Stimulated activated CD4-positive, alpha-beta T cell treated with anti-CD3 and anti-CD28 coated beads, Interleukin-1b, Interleukin-23, amount 100 ng/mL, for 1 hour (primary cell): ENCODE data around the gene TANK.
"Not testable (repeated sequence)": the region's sequence is repeated elsewhere in the genome, so short reads cannot be mapped to it uniquely, and the experiment has no call there.

ENCODE experiments used
- DNase-seq, 2 donors: peaks; one replicate each; pipeline ENCODE4 v3.0.0-alpha.2; 2020; ENCODE audit warnings: low read depth in 2 of 2

Gene TANK

DNA sequence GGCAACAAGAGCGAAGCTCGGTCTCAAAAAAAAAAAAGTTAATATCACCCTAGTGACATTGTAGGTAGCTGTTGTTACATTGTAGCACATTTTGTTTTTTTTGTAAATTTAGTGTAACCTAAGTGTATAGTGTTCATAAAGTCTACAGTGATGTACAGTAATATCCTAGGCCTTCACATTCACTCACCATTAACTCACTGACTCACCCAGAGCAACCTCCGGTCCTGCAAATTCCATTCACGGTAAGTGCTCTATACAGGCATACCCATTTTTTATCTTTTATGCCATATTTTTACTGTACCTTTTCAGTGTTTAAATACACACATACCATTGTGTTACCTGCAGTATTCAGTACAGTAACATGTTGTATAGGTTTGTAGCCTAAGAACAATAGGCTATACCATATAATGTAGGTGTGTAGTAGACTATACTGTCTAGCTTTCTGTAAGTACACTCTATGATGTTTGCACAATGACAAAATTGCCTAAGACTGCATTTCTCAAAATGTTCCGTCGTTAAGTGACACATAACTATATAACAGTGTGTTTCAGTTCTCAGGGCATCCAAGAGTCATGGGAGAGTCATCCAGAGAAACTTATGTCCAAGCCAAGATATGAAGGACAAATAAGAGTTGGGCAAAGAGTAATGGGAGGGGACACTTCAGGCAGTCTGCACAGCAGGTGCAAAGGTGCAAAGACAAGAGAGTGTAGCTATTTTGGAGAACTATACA is 68.4 kb downstream of the TANK start:
- DNase-seq = no peak

DNA sequence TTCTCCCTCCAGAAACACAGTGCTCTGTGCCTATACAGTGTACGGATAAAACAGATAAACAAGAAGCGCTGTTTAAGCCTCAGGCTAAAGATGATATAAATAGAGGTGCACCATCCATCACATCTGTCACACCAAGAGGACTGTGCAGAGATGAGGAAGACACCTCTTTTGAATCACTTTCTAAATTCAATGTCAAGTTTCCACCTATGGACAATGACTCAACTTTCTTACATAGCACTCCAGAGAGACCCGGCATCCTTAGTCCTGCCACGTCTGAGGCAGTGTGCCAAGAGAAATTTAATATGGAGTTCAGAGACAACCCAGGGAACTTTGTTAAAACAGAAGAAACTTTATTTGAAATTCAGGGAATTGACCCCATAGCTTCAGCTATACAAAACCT is 70.7 kb downstream of the TANK start:
- DNase-seq = no peak

DNA sequence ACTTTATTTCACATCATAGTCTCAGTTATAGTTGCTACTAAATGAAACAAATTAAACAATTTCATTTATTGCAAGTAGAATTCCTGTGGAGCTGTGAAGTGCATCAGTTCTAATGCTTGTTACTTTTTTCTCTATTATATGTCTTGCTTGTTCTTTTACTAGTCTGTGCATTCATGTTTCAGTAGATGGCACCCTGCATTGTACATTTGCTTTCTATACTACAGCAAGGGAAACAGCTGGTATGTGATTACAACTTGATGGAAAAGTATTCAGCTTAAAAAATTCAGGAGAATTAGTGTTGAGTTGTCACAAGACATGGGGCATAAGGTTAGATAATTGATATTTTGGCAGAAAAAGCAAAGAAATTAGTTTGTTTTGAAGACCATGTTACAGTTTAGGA is 72.3 kb downstream of the TANK start:
- DNase-seq = no peak

DNA sequence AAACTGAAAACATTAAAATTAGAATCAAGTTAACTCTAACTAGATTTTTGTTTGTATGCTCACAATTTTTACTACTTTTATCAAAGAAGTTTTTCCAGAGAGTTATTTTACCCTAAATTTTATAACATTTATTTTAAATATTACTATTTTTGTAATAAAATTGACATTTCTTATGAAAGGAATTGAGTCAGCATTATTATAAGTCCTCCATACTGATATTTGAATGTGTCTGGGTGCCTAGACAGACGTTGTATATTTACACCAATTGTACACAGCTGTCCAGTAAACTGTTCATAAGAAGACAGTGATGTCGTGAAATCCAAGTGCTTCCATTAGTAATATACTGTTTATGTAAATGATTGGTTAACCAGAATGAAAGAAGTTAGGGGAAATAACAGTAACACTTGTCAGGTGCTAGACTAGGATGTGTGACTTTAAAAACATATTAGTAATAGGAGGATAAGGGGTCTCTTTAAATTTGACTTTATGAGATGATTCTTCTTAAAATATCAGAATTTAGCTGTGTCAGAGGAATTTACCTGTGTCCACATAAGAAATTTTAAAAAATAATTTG is 73.7 kb downstream of the TANK start:
- no peak for DNase-seq

DNA sequence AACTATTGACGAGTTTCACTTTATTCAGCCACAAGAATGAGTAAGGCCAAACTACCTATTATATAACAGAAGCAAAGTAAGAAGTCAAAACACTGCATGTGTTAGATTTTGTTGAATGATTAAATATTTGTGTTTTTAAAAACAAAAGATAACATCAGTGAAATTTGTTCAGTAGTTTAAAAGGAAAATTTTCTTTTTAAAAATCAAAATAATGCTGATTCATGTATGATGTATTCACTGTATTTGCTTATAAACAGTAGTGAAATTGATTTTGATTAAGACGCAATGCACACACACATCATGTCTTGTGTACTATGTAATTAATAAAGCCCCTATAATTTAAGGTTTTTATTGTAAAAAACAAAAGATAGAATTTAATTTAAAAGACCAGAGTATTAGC is 74.4 kb downstream of the TANK start:
- DNase-seq = no peak

DNA sequence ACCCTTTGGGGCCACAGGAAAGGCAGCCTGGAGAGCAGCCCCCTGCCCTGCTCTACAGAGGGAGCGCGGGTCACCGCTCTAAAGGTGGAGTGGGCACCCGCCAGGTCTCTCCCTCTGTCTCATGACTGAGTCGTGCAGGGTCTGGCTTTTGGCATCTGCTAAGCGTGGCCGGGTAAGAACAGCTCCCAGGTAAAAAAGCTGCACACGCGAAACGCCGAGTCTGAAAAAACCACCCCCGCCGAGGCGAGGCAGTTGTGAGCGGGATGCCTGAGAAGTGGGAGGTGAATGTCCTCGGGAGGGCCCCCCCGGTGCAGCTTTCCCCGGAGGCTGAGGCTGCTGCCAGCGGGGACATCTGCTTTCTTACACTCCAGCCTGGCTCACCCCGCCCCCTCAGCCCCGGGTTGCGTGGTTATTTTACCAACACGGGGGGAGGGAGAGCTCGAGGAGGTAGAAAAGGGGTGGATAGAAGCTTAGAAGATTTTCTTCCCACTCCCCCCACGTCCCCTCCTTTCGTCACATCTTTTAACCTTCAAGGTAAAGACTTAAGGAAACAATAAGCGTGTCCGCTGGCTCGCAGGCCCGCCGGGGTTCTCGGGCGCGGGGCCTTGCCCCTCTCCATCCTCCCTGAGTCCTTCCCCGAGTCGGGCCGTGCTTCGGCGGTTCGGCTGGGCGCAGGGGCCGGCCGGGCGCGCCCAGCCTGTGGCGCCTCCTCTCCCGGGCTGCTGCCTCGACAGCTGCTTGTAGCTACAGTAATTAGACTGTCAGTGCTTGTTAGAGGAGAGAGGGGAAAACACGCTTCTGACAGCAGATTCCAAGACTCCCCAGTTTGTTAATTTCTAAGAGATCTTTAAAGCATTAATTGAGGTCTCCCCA is 77.4 kb downstream of the TANK start:
- DNase-seq = peak in 1 of 2 donors; percentile 23

DNA sequence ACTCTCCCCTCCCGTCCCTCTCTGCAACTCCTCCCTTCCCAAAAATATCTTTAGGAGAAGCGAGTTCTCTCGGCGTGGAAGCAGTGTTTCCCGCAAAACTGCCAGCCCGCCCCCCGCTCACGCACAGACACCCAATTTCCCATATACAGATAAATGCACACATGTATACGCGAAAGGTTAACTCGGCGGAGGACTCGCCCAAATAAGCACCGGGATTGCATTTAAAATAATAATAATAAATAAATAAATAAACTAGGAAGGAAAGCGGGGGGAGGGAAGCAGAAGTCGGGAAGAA is 78.0 kb downstream of the TANK start:
- DNase-seq = no peak

DNA sequence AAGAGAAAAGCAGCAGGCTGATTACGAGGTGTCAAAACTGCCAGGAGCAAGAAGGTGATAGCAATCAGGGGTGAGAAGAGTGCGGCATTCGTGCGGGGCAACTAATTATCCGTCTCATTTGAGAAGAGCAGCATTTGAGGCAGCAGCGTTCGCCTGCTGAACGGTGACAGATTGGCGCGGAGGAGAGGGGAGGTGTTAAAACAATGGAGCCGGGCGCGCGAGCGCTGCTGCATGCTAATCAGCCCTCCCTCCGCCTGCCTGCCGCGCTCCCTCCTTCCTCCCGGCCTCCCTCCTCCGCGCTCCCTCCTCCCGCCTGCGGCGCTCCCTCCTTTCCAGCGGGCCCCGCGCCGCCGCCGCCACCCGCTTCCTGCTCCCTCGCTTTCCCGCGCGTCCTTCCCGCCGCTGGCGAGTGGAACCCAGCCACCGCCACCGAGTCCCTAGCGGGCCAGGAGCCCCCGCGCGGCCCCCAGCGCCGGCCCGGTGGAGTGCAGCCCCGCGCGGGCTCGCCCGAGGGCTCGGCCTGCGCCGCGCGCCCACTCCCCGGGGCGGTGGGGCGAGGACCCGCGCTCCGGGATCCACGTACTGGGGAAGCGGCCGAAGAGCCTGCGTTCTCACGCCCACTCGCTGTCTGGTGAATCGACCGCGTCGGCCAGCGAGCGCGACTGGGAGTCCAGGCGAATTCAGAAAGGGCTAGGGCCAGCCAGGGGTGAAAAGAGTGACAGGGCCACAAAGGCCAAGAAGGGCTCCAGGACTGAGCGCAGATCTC is 78.5 kb downstream of the TANK start:
- DNase-seq = peak in 1 of 2 donors; percentile 34

DNA sequence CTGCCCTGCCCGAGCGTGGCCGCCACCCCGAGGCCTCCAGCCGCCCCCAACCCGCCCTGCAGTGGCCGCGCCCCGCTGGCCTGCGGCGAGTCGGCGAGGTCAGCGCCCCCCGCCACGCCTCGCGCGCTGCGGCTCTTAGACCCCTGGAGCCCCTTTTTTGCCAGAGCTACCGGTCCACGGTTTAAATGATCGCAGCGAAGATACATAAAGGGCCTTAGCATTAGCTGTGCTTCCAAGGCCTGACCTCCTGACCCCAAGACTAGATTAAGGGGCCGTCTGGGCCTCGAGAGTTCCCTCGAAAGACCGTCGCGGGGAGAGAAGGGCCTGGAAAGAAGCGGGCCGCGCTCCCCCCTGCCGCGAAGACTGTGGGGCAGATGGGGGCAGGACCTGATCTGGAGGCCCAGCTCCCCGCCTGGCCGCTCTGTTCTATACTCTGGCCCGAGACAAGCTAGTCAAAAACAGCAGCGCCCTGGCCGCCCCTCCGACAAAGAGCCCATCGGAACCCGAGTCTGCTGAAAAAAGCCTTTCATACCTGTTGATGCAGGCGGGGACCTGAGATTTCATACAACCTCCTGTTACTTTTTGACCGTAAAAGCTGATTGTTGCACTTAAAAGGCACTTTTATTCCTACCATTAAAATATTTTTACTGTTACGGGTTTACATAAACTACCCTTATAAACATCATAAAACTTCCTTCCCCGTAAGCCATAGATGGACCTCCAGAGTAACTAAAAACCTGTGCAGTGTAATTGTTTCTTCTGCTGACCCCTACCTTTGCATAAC is 79.3 kb downstream of the TANK start:
- no peak for DNase-seq

DNA sequence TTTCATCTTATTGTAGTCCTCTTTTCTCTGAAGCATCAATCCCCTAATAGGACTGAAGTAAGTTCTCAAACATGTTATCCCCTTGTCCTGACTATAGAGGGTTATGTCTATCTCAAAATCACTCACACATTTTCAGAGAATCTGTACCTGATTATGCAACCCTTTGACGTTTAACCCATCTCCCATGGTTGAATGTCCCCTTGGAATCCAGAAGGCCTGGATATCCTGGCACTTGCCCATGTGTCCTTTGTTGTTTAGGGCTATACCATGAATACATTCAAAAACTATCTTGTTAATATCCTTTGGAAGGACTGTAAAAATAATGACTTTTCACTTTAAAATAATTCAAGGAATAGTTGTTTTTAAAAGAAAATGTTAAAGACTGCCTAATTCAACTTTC is 81.7 kb downstream of the TANK start:
- DNase-seq = no peak

DNA sequence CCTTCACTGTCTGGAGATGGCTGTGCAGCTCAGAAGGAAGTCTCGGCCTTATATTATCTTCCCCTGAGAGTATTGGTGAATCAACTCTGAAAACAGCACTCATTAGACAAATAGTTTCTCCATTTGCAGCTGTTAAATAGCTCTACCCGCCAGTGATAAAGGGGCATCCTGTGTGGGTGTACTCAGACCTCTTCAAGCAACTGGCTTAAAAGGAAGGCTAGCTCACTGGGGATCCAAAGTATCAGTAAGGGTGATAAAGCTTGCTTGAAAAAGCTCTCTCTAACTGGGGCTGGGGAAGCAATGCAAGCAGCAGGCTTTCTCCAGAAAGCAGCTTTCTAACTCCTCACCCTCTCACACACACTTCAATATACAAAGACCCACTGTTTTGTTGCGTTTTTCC is 83.1 kb downstream of the TANK start:
- no peak for DNase-seq

DNA sequence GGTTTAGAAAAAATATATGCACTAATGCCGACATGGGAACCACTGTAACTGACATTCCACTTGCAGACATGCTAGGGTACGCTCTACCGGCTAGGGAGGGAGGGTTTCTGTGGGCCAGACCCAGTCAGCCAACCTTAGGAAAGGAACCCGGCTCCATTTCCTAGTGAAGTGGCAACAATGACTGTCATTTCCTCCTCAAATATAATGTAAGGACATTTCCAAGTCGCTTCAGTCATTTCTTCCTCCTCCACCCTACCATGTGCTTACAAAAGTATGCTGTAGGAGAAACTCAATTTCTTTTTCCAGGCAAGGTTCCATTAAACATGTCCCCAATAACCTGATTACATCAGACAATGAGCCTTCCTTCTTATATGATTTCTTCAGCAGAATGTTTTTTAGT is 83.7 kb downstream of the TANK start:
- no peak for DNase-seq

DNA sequence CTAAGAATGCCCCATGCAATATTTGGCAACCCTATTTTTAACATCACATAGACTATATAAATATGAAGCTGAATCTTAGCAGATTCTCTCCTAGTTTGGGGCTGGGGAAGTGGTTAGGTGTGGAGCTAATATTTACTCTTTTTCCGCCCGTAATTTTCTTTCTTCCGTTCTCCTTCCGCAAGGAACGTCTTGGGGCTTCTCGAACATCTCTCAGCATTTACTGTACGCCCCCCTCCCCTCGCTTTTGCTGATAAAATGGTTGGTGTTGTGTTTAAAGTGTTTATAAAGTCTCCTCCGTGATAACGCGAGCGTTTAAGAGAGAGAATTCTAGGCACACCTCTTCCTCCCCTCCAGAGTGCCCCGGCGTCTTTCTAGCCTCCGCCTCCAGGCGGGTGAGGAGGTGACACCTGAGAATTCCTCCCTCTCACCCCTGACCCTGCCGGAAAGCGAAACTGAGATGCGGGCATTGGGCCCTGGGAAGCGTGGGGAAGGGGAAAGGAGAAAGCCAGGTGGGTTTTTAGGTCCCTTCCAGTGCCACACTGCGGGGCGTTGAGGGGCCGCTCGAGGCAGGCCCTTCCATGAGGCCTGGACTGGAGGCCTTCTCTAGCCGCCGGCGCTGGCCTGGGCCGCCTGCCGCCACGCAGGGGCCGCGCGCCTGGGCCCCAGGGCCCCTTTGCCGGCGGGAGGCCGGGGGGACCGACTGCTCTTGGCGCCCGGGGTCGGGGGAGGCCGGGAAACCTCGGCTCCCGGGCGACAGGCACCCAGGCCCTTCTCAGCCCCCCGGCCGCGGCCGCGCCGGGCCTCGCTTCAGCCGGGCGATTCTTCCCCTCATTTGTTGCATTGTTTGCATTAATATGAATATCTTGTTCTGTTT is 84.4 kb downstream of the TANK start:
- not testable (repeated sequence) for DNase-seq

DNA sequence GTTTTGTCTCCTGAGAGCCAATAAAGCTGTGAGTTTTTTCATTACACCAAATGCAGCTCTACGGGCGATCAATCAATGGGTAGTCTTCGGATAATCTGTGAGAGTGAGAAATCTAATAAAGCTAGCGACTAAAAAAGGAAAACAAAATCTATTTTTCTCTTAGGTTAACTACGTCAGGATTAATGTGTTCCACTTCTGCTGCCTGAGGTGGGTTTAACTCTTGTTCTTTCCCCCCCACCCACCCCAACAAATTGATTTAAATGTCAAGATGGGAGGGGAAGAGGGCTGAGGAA is 85.0 kb downstream of the TANK start:
- DNase-seq = no peak

DNA sequence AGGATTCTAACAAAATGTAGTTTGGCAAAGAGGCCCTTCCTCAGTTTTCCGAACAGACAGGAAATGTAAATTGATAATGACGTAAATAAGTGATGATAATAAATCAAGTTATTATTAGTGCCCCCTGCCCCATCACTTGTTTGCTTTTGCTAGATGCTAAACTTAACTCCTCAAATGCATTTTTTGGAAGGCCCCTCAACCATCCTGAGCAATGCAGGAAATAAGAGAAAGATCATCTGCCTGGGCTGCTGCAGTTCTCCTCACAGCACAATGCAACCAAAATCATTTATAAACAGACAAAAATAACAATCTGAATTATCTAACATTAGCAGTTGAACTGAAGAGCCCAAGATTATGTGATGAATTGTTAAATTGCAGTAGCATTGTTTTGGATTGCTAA is 85.4 kb downstream of the TANK start:
- no peak for DNase-seq

DNA sequence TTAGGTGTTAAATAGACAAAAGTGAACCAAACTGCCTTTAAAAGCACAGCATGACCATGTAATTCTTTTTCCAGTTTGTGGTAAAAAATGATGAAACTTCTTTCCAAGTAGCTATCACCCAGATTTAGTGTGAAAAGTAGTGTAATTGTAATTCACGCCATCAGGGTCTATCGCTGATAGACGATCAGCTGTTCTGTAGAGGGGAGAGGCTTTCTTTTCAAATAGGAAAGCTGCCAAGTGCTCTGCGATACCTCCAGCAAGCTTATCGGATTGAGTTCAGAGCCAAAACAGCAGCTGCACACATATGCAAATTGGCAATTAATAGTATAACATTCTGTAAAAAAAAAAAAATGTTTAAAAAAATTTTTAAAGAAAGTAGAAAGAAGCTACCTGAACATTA is 86.1 kb downstream of the TANK start:
- no peak for DNase-seq

DNA sequence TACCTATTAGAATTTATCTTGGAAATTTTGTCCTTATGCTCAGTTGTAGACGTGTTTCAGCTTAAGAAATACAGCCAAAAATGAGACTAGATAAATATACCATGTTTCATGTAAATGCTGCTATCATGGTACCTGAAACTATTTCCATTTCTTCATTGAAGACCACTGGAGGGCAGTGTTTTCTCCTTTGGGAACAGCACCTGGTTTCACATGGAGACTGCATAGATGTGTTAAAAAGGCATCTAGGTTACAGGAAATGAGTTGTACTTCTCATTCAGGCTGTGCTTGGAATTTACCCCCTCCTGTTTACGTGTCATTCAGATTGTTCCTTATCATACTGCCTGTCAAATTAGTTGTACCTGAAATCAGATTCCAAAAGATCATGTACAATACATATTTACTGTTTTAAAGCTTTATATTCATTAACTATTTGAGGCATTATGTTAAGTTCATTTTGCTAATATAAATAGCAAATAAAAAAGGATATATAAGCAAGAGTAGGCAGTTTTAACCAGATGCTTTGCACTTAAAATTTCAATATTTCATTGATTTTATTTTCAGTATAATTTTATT is 90.7 kb downstream of the TANK start:
- DNase-seq = no peak

DNA sequence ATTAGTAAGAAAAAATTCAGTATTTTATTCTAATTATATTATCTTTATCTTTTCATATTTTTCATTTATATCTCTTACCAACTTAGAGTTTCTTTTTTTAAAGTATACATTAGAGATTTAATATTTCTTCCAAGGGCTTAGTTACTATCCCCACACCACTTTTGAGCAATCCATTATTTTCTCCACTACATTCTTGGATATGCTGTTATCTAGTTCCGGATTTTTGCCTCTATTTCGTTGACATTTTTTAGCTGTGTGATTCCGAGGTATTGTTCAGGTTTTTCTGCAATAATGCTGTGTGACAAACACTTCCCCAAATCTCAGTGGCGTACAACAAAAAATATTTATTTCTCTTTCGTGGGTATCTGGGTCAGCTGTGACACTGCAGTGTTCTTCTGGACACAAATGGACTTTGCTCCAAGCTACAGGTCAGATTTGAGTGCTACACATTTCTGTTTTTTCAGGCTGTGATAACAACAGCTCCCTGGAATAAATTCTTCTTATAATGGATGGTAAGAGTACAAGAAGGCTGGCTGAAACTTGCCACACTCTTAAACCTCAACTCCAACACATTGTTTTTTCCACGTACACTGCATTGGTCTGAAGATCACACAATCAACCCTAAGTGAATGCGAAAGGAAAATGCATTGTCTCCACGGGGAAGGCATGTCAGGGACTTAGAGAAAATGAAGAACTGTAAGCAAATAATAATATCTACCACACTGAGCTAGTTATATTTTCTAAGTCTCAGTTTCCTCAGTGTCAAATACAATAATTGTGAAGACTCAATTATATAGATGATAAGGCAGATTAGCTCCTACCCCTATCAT is 97.1 kb downstream of the TANK start:
- DNase-seq = no peak

DNA sequence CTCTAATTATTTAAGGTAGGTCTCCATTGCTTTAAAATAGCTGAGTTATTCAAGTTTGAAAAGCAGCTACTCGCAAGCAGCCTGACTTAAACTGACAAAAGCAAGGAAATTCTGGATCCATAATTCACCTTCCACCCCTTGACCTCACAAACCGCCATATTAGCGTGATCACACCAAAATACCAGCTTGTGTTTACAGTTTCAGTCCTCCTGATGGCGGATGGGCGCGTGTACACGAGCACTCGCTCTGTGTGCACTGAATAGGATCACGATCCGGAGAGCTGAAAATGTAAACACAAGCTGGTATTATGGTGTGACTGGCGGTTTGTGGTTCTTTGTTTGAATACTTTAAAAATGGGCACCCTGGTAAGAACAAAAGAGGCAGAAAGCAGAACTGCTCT is 105.6 kb downstream of the TANK start:
- DNase-seq = no peak

DNA sequence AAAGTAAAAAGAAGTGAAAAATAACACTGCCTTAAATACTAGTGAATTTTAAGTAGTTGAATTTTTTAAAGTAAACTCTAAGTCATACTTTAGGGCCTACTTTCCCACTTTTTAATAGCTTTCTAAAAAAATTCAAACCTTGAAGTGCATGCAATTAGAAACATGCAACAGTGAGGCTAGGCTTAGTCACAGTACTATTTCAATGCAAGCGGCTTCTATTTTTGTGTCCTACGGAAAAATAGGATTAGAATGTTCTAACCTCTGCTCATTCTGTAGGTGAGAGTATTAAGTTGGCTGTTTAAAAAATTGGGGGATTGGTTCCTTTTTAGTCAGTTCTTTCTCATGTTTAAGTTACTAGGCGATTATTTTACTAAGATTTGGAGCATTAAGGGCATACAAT is 108.9 kb downstream of the TANK start:
- DNase-seq = no peak
